ENCODE results near the gene ATP11B. TPM values are rescaled to one million over a fixed set of nuclear protein-coding genes. Genes with fewer than 3 reads are reported as not detected.

The ATP11B gene
- total and polyA plus RNA-seq, 9 of the 15 experiments (the other 6 are each of a cell fraction or from before 2014, with no cell fraction given): 11.9 to 68.7 (median 41.8) TPM

GRCh38 chr3:182800508-182800907 lies 7.2 kb downstream of the ATP11B start:
- peaks cover 99% of the 10 kb centered on the region for H3K79me2 ChIP-seq (ENCODE audit: control insufficient read depth, insufficient read depth, low read length)
- H2AFZ ChIP-seq (ENCODE audit: low read depth, low read length): no peak overlapping the region
- intact Hi-C loops (cut with micrococcal nuclease): loop anchor here (5.0 kb wide), 1 partner anchor 1813 kb away; the partner anchor contains the start of gene DNAJC19
- no peaks in the 10 kb centered on the region for H3K9me1 ChIP-seq (ENCODE audit: control insufficient read depth, insufficient read depth, low read length)
- no peak overlapping the region for H3K4me2 ChIP-seq (ENCODE audit: insufficient read depth, low read length)
- no peaks in the 10 kb centered on the region for H3K9me3 ChIP-seq (replicated peaks; ENCODE audit: control insufficient read depth, insufficient read depth, low read depth, low read length)
- in situ Hi-C loops (cut with MboI): no loop called here
- peak; percentile 77 for TF ChIP-seq ZNF316 (IDR thresholded peaks at IDR 0.05)
- peak; percentile 56; the same call in 1 of the 2 replicates for TF ChIP-seq C11orf30 (IDR thresholded peaks at IDR 0.05; ENCODE audit: low read depth)
- no peak for TF ChIP-seq CTCFL (IDR thresholded peaks at IDR 0.05; ENCODE audit: borderline replicate concordance, insufficient read depth, low read depth, low read length, poor library complexity, severe bottlenecking)
- no TSS peak for BruUV-seq (replicated peaks)
- no peaks in the 10 kb centered on the region for H4K20me1 ChIP-seq (replicated peaks; ENCODE audit: control insufficient read depth, insufficient read depth, low read length)
- ATAC-seq (no peak), DNase-seq (ENCODE audit: extremely low read depth in 1 of 4, low spot score in 3 of 4) (no peak), FAIRE-seq (no peak)
- H3K27ac ChIP-seq (ENCODE audit: extremely low read depth, low read depth, low read length): no peak overlapping the region
- H3K27me3 ChIP-seq (ENCODE audit: control insufficient read depth in 2 of 2, insufficient read depth in 2 of 2, low read length in 2 of 2): no peaks in the 10 kb centered on the region
- H3K9ac ChIP-seq (ENCODE audit: insufficient read depth in 1 of 2, low read depth in 2 of 2, low read length in 2 of 2): no peak overlapping the region
- CTCF ChIA-PET (ENCODE audit: low intra/inter-chr PET ratio): no interaction called here
- POLR2A ChIA-PET: no interaction called here
- H3K36me3 ChIP-seq (ENCODE audit: control insufficient read depth, insufficient read depth, low read length): peaks cover 4% of the 10 kb centered on the region; the same call in 1 of the 3 replicates
- 94% methylated on average over 5 of the region's 8 CpGs for WGBS (ENCODE audit: insufficient coverage, low coverage, missing lambda C conversion rate)
- no peak overlapping the region for H3K4me3 ChIP-seq
- H3K4me1 ChIP-seq (replicated peaks in 1 of 2; ENCODE audit: control insufficient read depth in 2 of 2, insufficient read depth in 2 of 2, low read length in 2 of 2): peaks cover 3 to 16% of the 10 kb centered on the region in 2 experiments; a peak in 3 of 5 replicates
